ENCODE results near the gene STAT1. TPM values are rescaled to one million over a fixed set of nuclear protein-coding genes. Genes with fewer than 3 reads are reported as not detected.

The STAT1 gene
- total and polyA plus RNA-seq, 8 donors: 8.2 to 51.8 (median 24.4) TPM

DNA sequence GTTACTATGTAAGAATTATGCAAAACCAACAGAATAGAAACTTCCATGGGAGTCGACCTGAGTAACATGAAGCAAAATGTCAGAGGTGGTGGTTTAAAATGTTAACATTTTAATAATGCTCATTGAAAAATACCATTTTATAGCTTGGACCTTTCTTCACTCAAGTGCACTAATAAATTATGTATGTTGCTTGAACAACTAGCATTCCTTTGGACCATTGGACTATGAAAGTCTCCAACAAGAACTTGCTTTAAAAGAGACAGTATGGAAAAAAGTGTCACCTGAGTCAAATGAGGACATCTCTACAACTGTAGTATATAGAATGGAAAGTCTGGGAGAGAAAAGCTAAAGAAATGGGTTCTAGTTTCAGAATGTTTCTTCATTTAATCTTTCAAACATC is 81.5 kb downstream of the STAT1 start:
- intact Hi-C loops (cut with DNase I): no loop called here
- DNase-seq: no peak
- 93 to 94% methylated on average over 1 of the region's 1 CpG for WGBS, 2 donors
- Histone ChIP-seq H3K36me3 (peaks cover 0 to 15% (median 2%) of the 10 kb centered on the region in 3 donors), H3K4me3 (no peak overlapping the region), H3K4me1 (peaks cover 6 to 13% (median 9%) of the 10 kb centered on the region in 3 donors), H3K9me3 (no peaks in the 10 kb centered on the region), H3K27me3 (no peaks in the 10 kb centered on the region), H3K27ac (no peak overlapping the region)
- no peak for FAIRE-seq
- no peak for ATAC-seq
- no peak for TF ChIP-seq CTCF (IDR thresholded peaks at IDR 0.05)

DNA sequence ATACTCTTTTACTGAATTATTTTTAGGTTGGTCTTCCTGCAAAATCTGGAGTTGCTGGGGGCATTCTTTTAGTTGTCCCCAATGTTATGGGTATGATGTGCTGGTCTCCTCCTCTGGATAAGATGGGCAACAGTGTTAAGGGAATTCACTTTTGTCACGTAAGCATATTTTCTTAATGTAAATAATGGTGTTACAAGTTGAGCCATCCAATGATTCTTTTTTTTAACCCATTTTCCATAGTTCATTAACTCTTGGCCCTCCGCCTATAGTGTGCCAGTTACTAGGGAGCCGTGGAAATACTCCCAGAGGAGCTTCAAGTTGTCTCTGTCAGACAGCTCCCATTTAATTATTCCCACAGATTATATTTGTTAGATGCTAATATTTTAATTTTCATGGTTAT is 83.6 kb downstream of the STAT1 start:
- H3K27me3 ChIP-seq: no peaks in the 10 kb centered on the region
- H3K4me1 ChIP-seq: peaks cover 14 to 21% (median 21%) of the 10 kb centered on the region in 3 donors
- no peak overlapping the region for H3K27ac ChIP-seq
- 83 to 85% methylated on average over 3 of the region's 3 CpGs for WGBS, 2 donors
- H3K9me3 ChIP-seq: no peaks in the 10 kb centered on the region
- DNase-seq (no peak), ATAC-seq (peak in 1 of 4 donors; percentile 15), FAIRE-seq (no peak)
- no peak overlapping the region for H3K4me3 ChIP-seq
- H3K36me3 ChIP-seq: peaks cover 2 to 15% (median 3%) of the 10 kb centered on the region in 3 donors
- intact Hi-C loops (cut with DNase I): no loop called here
- no peak for TF ChIP-seq CTCF (IDR thresholded peaks at IDR 0.05)

GRCh38 chr2:190929919-190930318 is 84.1 kb downstream of the STAT1 start:
- Histone ChIP-seq H3K4me3 (no peak overlapping the region), H3K4me1 (peaks cover 14 to 21% (median 21%) of the 10 kb centered on the region in 3 donors), H3K27ac (no peak overlapping the region), H3K9me3 (no peaks in the 10 kb centered on the region), H3K36me3 (peaks cover 2 to 15% (median 3%) of the 10 kb centered on the region in 3 donors), H3K27me3 (no peaks in the 10 kb centered on the region)
- DNase-seq (no peak), ATAC-seq (no peak), FAIRE-seq (no peak)
- 93 to 96% methylated on average over 7 of the region's 7 CpGs for WGBS, 2 donors
- intact Hi-C loops (cut with DNase I): no loop called here
- no peak for TF ChIP-seq CTCF (IDR thresholded peaks at IDR 0.05)

- Histone ChIP-seq H3K27me3 (no peaks in the 10 kb centered on the region), H3K36me3 (peaks cover 0 to 28% (median 9%) of the 10 kb centered on the region in 3 donors), H3K27ac (peak overlapping the region in 2 of 4 donors; percentile 65 to 67), H3K4me1 (peaks cover 14 to 21% (median 18%) of the 10 kb centered on the region in 3 donors), H3K9me3 (no peaks in the 10 kb centered on the region), H3K4me3 (no peak overlapping the region)
- ATAC-seq (peak; percentile 36 to 84 (median 68)), FAIRE-seq (no peak), DNase-seq (no peak)
- TF ChIP-seq CTCF (IDR thresholded peaks at IDR 0.05): no peak
- 13 to 20% methylated on average over 2 of the region's 2 CpGs for WGBS, 2 donors
- intact Hi-C loops (cut with DNase I): no loop called here
These were observed 86.7 kb downstream of the STAT1 start for GRCh38 chr2:190927301-190927700.

DNA sequence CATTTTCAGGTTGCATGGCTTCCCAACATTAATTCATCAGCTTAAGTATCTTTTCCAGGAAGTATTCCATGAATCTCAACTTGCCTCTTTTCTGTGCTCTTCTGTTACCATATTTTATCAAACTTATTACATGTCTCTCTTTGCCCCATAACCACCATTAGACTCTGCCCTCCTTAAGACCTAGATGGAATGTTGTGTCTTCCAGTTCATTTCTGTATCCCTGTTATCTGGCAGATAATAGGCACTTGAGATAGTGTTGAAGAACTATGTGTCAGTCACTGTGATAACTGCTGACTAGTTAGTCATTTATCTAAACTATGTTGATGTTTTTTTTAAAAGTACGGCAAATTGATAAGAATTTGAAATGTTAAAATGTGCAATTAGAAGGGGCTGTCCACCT is 91.6 kb downstream of the STAT1 start:
- H3K27ac ChIP-seq: no peak overlapping the region
- 15 to 22% methylated on average over 1 of the region's 1 CpG for WGBS, 2 donors

More for the DNA sequence above, 91.6 kb downstream of the STAT1 start:
- ATAC-seq (no peak), FAIRE-seq (no peak), DNase-seq (no peak)
- Histone ChIP-seq H3K9me3 (no peaks in the 10 kb centered on the region), H3K4me3 (no peak overlapping the region), H3K36me3 (peaks cover 0 to 29% (median 9%) of the 10 kb centered on the region in 3 donors), H3K27me3 (no peaks in the 10 kb centered on the region), H3K4me1 (peaks cover 6 to 18% (median 16%) of the 10 kb centered on the region in 3 donors)
- intact Hi-C loops (cut with DNase I): no loop called here
- no peak for TF ChIP-seq CTCF (IDR thresholded peaks at IDR 0.05)

All from pancreas (tissue), 10 donors.